Kidney epithelial cell (primary cell): ENCODE results near the gene IL6ST. TPM values are rescaled to one million over a fixed set of nuclear protein-coding genes. Genes with fewer than 3 reads are reported as not detected.
"Not testable (repeated sequence)": the region's sequence is repeated elsewhere in the genome, so short reads cannot be mapped to it uniquely, and the experiment has no call there.

Experiments used
- DNase-seq: peaks from one replicate; pipeline ENCODE4 v3.0.0-alpha.2; 2010; ENCODE audit warnings: low read depth
- H3K27me3 ChIP-seq: 2 replicates; pipeline ENCODE4 v1.6.0; 2011; ENCODE audit warnings: low read length; ENCODE audit not compliant: control insufficient read depth, insufficient read depth
- H3K36me3 ChIP-seq: 2 replicates; pipeline ENCODE4 v1.5.1; 2011; ENCODE audit warnings: low read length; ENCODE audit not compliant: control insufficient read depth, insufficient read depth
- H3K4me3 ChIP-seq: 2 replicates; pipeline ENCODE4 v1.5.1; 2011; ENCODE audit warnings: low read depth, mild to moderate bottlenecking, control low read depth, low read length
- total RNA-seq: library from RNA; depleted of rRNA; stranded (reverse); fragments of >200 nt; gene quantifications from 2 replicates; pipeline ENCODE4 v1.2.3, GENCODE V29; 2015
- TF ChIP-seq, protein P1 (sequence below): IDR thresholded peaks from 2 replicates; pipeline ENCODE4 v1.5.1; 2011; ENCODE audit warnings: mild to moderate bottlenecking, moderate library complexity, low read length, control low read depth, inconsistent platforms; ENCODE audit not compliant: insufficient read depth, poor library complexity, severe bottlenecking

IL6ST gene
- total RNA-seq, 1 donor from 2014 or later, result 139 TPM

DNA sequence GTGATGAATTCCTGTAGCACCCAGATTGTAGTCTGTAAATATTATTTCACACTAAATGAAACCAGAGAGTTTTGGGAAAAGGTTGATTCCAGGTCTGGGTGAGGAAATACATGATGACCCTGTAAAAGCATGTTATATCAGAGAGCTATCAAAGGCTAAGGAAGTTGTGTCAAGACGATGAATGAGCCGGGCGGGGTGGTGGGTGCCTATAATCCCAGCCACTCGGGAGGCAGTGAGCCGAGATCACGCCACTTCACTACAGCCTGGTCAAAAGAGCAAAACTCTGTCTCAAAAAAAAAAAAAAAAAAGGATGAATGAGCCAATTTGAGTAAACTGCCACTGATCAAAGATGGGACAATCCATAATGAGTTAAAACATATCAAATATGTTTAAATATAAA is 29.2 kb downstream of the IL6ST start:
- no peaks in the 10 kb centered on the region for H3K36me3 ChIP-seq
- H3K4me3 ChIP-seq, result no peak overlapping the region
- TF ChIP-seq, protein P1, sequence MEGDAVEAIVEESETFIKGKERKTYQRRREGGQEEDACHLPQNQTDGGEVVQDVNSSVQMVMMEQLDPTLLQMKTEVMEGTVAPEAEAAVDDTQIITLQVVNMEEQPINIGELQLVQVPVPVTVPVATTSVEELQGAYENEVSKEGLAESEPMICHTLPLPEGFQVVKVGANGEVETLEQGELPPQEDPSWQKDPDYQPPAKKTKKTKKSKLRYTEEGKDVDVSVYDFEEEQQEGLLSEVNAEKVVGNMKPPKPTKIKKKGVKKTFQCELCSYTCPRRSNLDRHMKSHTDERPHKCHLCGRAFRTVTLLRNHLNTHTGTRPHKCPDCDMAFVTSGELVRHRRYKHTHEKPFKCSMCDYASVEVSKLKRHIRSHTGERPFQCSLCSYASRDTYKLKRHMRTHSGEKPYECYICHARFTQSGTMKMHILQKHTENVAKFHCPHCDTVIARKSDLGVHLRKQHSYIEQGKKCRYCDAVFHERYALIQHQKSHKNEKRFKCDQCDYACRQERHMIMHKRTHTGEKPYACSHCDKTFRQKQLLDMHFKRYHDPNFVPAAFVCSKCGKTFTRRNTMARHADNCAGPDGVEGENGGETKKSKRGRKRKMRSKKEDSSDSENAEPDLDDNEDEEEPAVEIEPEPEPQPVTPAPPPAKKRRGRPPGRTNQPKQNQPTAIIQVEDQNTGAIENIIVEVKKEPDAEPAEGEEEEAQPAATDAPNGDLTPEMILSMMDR, result no peak
- DNase-seq, result no peak
- H3K27me3 ChIP-seq, result no peaks in the 10 kb centered on the region

DNA sequence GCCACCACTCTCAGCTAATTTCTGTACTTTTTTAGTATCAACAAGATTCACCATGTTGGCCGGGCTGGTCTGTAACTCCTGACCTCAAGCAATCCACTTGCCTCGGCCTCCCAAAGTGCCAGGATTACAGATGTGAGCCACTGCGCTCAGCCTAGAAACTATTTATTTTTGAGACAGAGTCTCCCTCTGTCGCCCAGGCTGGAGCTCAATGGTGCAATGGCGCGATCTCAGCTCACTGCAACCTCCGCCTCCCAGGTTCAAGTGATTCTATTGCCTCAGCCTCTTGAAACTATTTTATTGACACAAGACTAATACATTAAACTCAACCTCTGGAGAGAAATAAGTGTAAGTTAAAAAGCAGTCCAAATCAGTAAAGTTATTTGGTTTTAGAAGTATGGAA is 34.0 kb downstream of the IL6ST start:
- Histone ChIP-seq H3K4me3 (no peak overlapping the region), H3K36me3 (peaks cover 1% of the 10 kb centered on the region), H3K27me3 (no peaks in the 10 kb centered on the region)
- DNase-seq, result no peak
- TF ChIP-seq, protein P1, result no peak

DNA sequence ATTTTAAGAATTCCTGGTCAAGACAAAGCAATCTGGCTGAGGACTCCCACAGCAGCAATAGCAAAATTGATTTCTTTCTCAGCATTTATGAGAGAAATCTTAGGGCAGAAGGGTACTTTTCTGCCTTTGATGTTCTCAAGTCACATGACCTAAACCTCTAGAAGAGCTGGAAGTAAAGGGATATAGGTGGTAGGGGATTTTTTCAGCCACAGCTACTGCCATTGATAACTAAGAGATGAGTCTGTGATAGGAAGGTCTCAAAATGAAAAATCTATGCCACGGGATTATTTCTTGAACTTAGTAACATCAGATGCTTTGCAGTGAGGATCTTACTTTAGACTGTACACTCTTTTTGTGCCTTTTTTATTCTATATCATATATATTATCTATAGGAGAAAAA is 35.6 kb downstream of the IL6ST start:
- Histone ChIP-seq H3K4me3 (no peak overlapping the region), H3K27me3 (no peaks in the 10 kb centered on the region), H3K36me3 (peaks cover 1% of the 10 kb centered on the region)
- TF ChIP-seq, protein P1, result no peak
- no peak for DNase-seq

DNA sequence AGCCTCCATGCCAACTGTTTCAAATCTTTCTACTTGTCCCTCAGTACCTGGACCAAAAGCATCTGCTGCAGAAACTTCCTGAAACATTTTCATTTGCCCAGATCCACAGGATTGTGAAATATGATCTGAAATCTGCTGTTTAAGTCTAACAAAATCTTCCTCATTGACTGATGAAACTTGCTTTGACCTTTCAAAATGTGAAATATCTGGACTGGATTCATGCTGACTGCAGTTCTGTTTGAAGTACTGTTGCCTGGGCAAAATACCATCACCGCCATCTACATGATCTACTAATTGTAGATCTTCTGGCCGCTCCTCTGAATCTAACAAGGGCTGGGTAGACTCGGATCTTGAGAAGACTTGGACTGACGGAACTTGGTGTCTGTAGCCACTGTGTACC is 53.6 kb downstream of the IL6ST start:
- H3K36me3 ChIP-seq, H3K4me3 ChIP-seq, H3K27me3 ChIP-seq, DNase-seq: not testable (repeated sequence)

DNA sequence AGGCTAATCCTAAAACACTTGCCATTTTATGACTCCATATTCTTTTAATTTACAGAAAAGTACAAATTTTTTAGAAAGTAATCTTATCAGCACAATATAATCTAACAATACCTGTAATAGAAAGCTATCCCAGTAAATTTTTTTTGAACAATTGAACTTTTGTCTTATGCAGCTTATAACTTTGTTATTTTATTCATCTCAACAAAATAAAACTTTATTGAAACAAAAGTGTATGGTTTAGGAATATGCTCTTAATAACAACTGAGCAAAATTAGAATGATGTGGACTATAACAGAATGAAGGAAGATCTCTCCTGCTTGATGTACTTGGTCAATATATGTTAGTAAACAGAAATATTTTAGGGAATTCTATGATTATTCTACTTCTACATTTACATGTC is 57.2 kb downstream of the IL6ST start:
- not testable (repeated sequence) for H3K36me3 ChIP-seq, H3K27me3 ChIP-seq, H3K4me3 ChIP-seq, DNase-seq

DNA sequence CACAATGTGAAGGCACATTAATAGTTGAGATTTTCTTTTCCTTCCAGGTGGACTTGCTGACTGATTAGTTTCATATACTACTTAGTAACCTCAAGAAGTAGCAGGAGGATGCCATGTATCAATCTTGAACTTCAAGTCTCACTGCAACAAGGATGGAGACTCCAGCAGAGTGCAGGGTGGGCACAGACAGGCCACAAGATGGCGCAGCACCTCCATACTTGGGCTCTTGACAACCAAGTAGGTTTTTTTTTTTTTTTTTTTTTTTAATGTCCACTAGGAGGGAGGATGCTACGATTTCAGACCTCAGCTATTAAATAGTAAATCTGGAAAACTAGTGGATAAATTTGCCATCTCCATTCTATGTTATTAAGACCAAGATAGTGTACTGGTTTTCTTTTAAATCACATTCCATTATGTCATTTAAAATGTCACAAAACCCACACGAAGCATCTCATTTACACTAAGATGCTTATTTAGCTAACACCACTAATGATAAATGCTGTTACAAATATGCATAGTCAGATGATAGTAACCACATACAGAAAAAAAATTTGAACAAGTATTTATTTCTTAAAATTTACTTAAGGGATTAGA is 58.6 kb downstream of the IL6ST start:
- Histone ChIP-seq H3K27me3 (no peaks in the 10 kb centered on the region), H3K4me3 (no peak overlapping the region), H3K36me3 (peaks cover 1% of the 10 kb centered on the region)
- DNase-seq, result peak; percentile 37
- TF ChIP-seq, protein P1, result peak; percentile 92

DNA sequence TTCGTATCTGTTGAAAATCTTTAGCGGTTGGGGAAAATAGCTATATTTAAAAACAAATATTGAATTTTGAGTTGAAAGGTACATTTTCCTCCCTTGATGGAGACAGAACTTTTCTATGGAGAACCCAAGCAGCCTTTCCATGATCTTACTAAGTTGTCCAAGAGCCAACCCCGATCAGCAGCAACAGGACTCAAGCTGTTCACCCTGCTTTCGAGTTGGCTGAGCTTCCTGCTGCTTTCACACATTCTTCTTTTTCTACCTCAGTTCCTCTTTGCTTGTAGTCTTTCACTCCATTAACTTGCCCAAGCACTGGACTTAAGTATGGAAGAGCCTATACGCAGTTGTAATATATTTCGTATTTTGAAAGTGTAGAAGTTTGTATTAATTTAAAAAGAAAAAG is 59.4 kb downstream of the IL6ST start:
- DNase-seq, result no peak
- H3K4me3 ChIP-seq, result no peak overlapping the region
- TF ChIP-seq, protein P1, result no peak
- H3K27me3 ChIP-seq, result no peaks in the 10 kb centered on the region
- H3K36me3 ChIP-seq, result peaks cover 1% of the 10 kb centered on the region
